SK-N-SH treated with all-trans-retinoic acid at 6 μM for 48 hours (cell line): ENCODE data around the gene SDHA.

Source experiments
- ATAC-seq: fragments of 200-7000 bp; cut with Tn5 transposase; 3 replicates; pipeline ENCODE4 v1.9.1; 2020; ENCODE audit warnings: mild to moderate bottlenecking, moderate library complexity
- ARNTL ChIP-seq: fragments of 450-650 bp; formaldehyde crosslinking; IDR thresholded peaks from 2 replicates; pipeline ENCODE4 v1.5.0; 2020; ENCODE audit warnings: low read depth, mild to moderate bottlenecking, moderate library complexity, borderline replicate concordance
- BACH2 ChIP-seq: fragments of 250-450 bp; sonication (Bioruptor Pico); IDR thresholded peaks from 2 replicates; pipeline ENCODE4 v1.9.0; 2021; ENCODE audit warnings: mild to moderate bottlenecking, borderline replicate concordance
- CSDC2 ChIP-seq: fragments of 250-450 bp; sonication (Bioruptor Pico); IDR thresholded peaks from 2 replicates; pipeline ENCODE4 v1.5.0; 2020; ENCODE audit warnings: mild to moderate bottlenecking, moderate library complexity
- ESRRG ChIP-seq: fragments of 250-450 bp; sonication (Bioruptor Pico); IDR thresholded peaks from 2 replicates; pipeline ENCODE4 v1.6.1; 2021; ENCODE audit warnings: mild to moderate bottlenecking
- ISL1 ChIP-seq: fragments of 250-450 bp; sonication (Bioruptor Pico); IDR thresholded peaks from 2 replicates; pipeline ENCODE4 v2.1.2; 2022; ENCODE audit warnings: mild to moderate bottlenecking, moderate library complexity
- OSR1 ChIP-seq: fragments of 250-450 bp; sonication (Bioruptor Pico); IDR thresholded peaks from 2 replicates; pipeline ENCODE4 v1.8.0; 2022; ENCODE audit warnings: moderate library complexity, mild to moderate bottlenecking, inconsistent platforms
- PATZ1 ChIP-seq: fragments of 250-450 bp; sonication (Bioruptor Pico); IDR thresholded peaks from 2 replicates; pipeline ENCODE4 v1.8.0; 2020; ENCODE audit warnings: mild to moderate bottlenecking, moderate library complexity, borderline replicate concordance
- PPARA ChIP-seq: fragments of 250-450 bp; sonication (Bioruptor Pico); IDR thresholded peaks from 2 replicates; pipeline ENCODE4 v1.5.0; 2020; ENCODE audit warnings: mild to moderate bottlenecking, borderline replicate concordance
- RARB ChIP-seq: fragments of 250-450 bp; sonication (Bioruptor Pico); IDR thresholded peaks from 2 replicates; pipeline ENCODE4 v1.8.0; 2021; ENCODE audit warnings: mild to moderate bottlenecking, moderate library complexity
- TCF4 ChIP-seq: fragments of 250-450 bp; sonication (Bioruptor Pico); IDR thresholded peaks from 2 replicates; pipeline ENCODE4 v1.8.0; 2021; ENCODE audit warnings: mild to moderate bottlenecking, moderate library complexity, borderline replicate concordance
- TOX ChIP-seq: fragments of 250-450 bp; sonication (Bioruptor Pico); IDR thresholded peaks from 2 replicates; pipeline ENCODE4 v1.8.0; 2021; ENCODE audit warnings: mild to moderate bottlenecking, moderate library complexity, borderline replicate concordance
- TSHZ2 ChIP-seq: fragments of 250-450 bp; sonication (Bioruptor Pico); IDR thresholded peaks from 2 replicates; pipeline ENCODE4 v1.5.0; 2020; ENCODE audit warnings: mild to moderate bottlenecking, moderate library complexity
- ZC3H10 ChIP-seq: fragments of 250-450 bp; sonication (Bioruptor Pico); IDR thresholded peaks from 2 replicates; pipeline ENCODE4 v1.5.1; 2021; ENCODE audit warnings: mild to moderate bottlenecking, moderate library complexity
- ZFP3 ChIP-seq: fragments of 250-450 bp; sonication (Bioruptor Pico); IDR thresholded peaks from 2 replicates; pipeline ENCODE4 v1.5.0; 2020; ENCODE audit warnings: mild to moderate bottlenecking, moderate library complexity
- ZFP30 ChIP-seq: fragments of 450-650 bp; formaldehyde crosslinking; IDR thresholded peaks from 2 replicates; pipeline ENCODE4 v1.5.0; 2022; ENCODE audit warnings: mild to moderate bottlenecking, moderate library complexity
- ZNF565 ChIP-seq: fragments of 450-650 bp; formaldehyde crosslinking; conservative IDR thresholded peaks from 2 replicates; pipeline ENCODE4 v1.5.0; 2020; ENCODE audit warnings: low read depth, mild to moderate bottlenecking, moderate library complexity
- ZNF8 ChIP-seq: fragments of 450-650 bp; formaldehyde crosslinking; IDR thresholded peaks from 2 replicates; pipeline ENCODE4 v1.5.0; 2020; ENCODE audit warnings: mild to moderate bottlenecking, moderate library complexity
- TF ChIP-seq, protein P1 (sequence below): fragments of 250-450 bp; sonication (Bioruptor Pico); IDR thresholded peaks from 2 replicates; pipeline ENCODE4 v1.5.1; 2021; ENCODE audit warnings: mild to moderate bottlenecking, moderate library complexity
- TF ChIP-seq, protein P2 (sequence below): fragments of 250-450 bp; sonication (Bioruptor Pico); IDR thresholded peaks from 2 replicates; pipeline ENCODE4 v1.5.1; 2020; ENCODE audit warnings: low read depth, mild to moderate bottlenecking, moderate library complexity
- TF ChIP-seq, protein P3 (sequence below): fragments of 250-450 bp; sonication (Bioruptor Pico); IDR thresholded peaks from 2 replicates; pipeline ENCODE4 v1.8.0; 2021; ENCODE audit warnings: low read depth, mild to moderate bottlenecking, moderate library complexity, borderline replicate concordance

Gene SDHA

DNA sequence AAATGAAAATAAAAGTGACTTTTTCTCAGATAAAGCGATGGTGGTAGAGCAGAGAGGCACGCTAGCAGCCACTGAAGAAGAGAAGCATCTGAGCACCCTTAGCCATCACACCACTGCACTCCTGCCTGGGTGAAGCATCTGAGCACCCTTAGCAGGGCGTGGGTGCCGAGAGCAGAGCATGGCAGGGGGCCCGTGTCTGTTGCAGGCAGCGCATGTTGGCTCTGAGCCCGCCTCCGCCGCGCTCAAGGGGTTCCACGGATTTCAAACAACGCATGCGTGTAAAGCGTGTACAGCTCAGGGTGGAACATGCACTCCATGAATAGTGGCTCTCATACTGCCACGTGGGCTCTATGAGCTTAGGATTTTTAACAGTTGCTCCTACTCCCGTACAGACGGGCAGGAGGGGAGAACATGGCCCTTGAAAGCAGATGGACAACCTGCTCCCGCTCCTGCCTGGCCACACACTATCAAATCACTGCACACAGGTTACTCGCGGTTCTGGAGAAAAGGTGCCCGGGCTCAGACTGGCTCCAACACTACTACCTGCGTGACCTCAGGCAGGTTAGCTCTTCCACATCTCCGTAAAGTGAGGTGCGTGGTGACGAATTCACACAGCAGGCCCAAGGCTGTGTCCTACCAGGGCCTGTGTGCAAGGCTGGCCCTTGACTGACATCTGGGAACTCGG lies 14.7 kb upstream of the SDHA start:
- TF ChIP-seq, protein P1, sequence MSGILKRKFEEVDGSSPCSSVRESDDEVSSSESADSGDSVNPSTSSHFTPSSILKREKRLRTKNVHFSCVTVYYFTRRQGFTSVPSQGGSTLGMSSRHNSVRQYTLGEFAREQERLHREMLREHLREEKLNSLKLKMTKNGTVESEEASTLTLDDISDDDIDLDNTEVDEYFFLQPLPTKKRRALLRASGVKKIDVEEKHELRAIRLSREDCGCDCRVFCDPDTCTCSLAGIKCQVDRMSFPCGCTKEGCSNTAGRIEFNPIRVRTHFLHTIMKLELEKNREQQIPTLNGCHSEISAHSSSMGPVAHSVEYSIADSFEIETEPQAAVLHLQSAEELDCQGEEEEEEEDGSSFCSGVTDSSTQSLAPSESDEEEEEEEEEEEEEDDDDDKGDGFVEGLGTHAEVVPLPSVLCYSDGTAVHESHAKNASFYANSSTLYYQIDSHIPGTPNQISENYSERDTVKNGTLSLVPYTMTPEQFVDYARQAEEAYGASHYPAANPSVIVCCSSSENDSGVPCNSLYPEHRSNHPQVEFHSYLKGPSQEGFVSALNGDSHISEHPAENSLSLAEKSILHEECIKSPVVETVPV (CRISPR knock-in tag), result no peak
- TF ChIP-seq CSDC2 (no peak), ARNTL (no peak), ZNF8 (CRISPR knock-in tag) (no peak)
- ATAC-seq, result no peak

GRCh38 chr5:204001-204400 lies 14.1 kb upstream of the SDHA start:
- no peak for ATAC-seq

DNA sequence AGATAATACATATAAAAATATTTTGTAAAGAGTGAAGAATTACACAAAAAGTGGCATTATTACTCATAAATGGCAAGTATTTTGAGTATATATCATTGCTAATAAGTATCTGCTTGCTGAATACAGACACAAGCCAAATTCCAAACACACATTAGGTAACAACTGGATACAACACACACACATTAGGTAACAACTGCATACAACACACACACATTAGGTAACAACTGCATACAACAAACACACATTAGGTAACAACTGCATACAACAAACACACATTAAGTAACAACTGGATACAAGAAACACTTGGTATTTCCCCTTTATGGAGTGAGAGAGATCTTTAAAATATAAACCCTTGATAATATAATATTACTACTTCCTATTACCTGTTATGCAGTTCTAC lies 13.7 kb upstream of the SDHA start:
- no peak for ATAC-seq
- TF ChIP-seq, protein P1 (CRISPR knock-in tag), result no peak
- TF ChIP-seq, protein P2, sequence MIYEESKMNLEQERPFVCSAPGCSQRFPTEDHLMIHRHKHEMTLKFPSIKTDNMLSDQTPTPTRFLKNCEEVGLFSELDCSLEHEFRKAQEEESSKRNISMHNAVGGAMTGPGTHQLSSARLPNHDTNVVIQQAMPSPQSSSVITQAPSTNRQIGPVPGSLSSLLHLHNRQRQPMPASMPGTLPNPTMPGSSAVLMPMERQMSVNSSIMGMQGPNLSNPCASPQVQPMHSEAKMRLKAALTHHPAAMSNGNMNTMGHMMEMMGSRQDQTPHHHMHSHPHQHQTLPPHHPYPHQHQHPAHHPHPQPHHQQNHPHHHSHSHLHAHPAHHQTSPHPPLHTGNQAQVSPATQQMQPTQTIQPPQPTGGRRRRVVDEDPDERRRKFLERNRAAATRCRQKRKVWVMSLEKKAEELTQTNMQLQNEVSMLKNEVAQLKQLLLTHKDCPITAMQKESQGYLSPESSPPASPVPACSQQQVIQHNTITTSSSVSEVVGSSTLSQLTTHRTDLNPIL (CRISPR knock-in tag), result no peak
- no peak for TF ChIP-seq ESRRG (CRISPR knock-in tag)
- no peak for TF ChIP-seq ZC3H10 (CRISPR knock-in tag)
- TF ChIP-seq ZFP30 (CRISPR knock-in tag), result no peak
- no peak for TF ChIP-seq PATZ1
- TF ChIP-seq BACH2, result no peak
- TF ChIP-seq RARB (CRISPR knock-in tag), result no peak
- TF ChIP-seq OSR1, result no peak
- TF ChIP-seq TSHZ2 (CRISPR knock-in tag), result no peak
- TF ChIP-seq TOX, result no peak
- TF ChIP-seq ZFP3 (CRISPR knock-in tag), result no peak

More at GRCh38 chr5:204001-204400, 14.1 kb upstream of the SDHA start:
- TF ChIP-seq ZNF8 (CRISPR knock-in tag), result no peak
- no peak for TF ChIP-seq TOX
- TF ChIP-seq ISL1 (CRISPR knock-in tag), result no peak
- TF ChIP-seq CSDC2, result no peak
- no peak for TF ChIP-seq PATZ1
- TF ChIP-seq PPARA (CRISPR knock-in tag), result no peak
- TF ChIP-seq BACH2, result no peak
- TF ChIP-seq, protein P3, sequence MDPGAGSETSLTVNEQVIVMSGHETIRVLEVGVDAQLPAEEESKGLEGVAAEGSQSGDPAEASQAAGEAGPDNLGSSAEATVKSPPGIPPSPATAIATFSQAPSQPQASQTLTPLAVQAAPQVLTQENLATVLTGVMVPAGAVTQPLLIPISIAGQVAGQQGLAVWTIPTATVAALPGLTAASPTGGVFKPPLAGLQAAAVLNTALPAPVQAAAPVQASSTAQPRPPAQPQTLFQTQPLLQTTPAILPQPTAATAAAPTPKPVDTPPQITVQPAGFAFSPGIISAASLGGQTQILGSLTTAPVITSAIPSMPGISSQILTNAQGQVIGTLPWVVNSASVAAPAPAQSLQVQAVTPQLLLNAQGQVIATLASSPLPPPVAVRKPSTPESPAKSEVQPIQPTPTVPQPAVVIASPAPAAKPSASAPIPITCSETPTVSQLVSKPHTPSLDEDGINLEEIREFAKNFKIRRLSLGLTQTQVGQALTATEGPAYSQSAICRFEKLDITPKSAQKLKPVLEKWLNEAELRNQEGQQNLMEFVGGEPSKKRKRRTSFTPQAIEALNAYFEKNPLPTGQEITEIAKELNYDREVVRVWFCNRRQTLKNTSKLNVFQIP (CRISPR knock-in tag), result no peak
- TF ChIP-seq ARNTL, result no peak
- TF ChIP-seq ZNF565 (CRISPR knock-in tag), result no peak
- TF ChIP-seq TCF4 (CRISPR knock-in tag), result no peak
- no peak for TF ChIP-seq ZC3H10 (CRISPR knock-in tag)
- TF ChIP-seq, protein P1 (CRISPR knock-in tag), result no peak
